SK-N-SH treated with all-trans-retinoic acid at 6 μM for 48 hours (cell line): ENCODE data around the gene SPINK4.

Experiments used
- CSDC2 ChIP-seq: fragments of 250-450 bp; sonication (Bioruptor Pico); IDR thresholded peaks from 2 replicates; pipeline ENCODE4 v1.5.0; 2020; ENCODE audit warnings: mild to moderate bottlenecking, moderate library complexity
- CSRNP3 ChIP-seq: fragments of 250-450 bp; sonication (Bioruptor Pico); IDR thresholded peaks from 2 replicates; pipeline ENCODE4 v1.5.1; 2021; ENCODE audit warnings: mild to moderate bottlenecking, moderate library complexity
- ESRRG ChIP-seq: fragments of 250-450 bp; sonication (Bioruptor Pico); IDR thresholded peaks from 2 replicates; pipeline ENCODE4 v1.6.1; 2021; ENCODE audit warnings: mild to moderate bottlenecking
- ISL1 ChIP-seq: fragments of 250-450 bp; sonication (Bioruptor Pico); IDR thresholded peaks from 2 replicates; pipeline ENCODE4 v2.1.2; 2022; ENCODE audit warnings: mild to moderate bottlenecking, moderate library complexity
- PATZ1 ChIP-seq: fragments of 250-450 bp; sonication (Bioruptor Pico); IDR thresholded peaks from 2 replicates; pipeline ENCODE4 v1.8.0; 2020; ENCODE audit warnings: mild to moderate bottlenecking, moderate library complexity, borderline replicate concordance
- POU6F1 ChIP-seq: fragments of 250-450 bp; sonication (Bioruptor Pico); IDR thresholded peaks from 2 replicates; pipeline ENCODE4 v1.8.0; 2021; ENCODE audit warnings: low read depth, mild to moderate bottlenecking, moderate library complexity, borderline replicate concordance
- PPARA ChIP-seq: fragments of 250-450 bp; sonication (Bioruptor Pico); IDR thresholded peaks from 2 replicates; pipeline ENCODE4 v1.5.0; 2020; ENCODE audit warnings: mild to moderate bottlenecking, borderline replicate concordance
- TCF4 ChIP-seq: fragments of 250-450 bp; sonication (Bioruptor Pico); IDR thresholded peaks from 2 replicates; pipeline ENCODE4 v1.8.0; 2021; ENCODE audit warnings: mild to moderate bottlenecking, moderate library complexity, borderline replicate concordance
- TOX ChIP-seq: fragments of 250-450 bp; sonication (Bioruptor Pico); IDR thresholded peaks from 2 replicates; pipeline ENCODE4 v1.8.0; 2021; ENCODE audit warnings: mild to moderate bottlenecking, moderate library complexity, borderline replicate concordance
- ZFP3 ChIP-seq: fragments of 250-450 bp; sonication (Bioruptor Pico); IDR thresholded peaks from 2 replicates; pipeline ENCODE4 v1.5.0; 2020; ENCODE audit warnings: mild to moderate bottlenecking, moderate library complexity
- ZFP30 ChIP-seq: fragments of 450-650 bp; formaldehyde crosslinking; IDR thresholded peaks from 2 replicates; pipeline ENCODE4 v1.5.0; 2022; ENCODE audit warnings: mild to moderate bottlenecking, moderate library complexity
- ZNF565 ChIP-seq: fragments of 450-650 bp; formaldehyde crosslinking; conservative IDR thresholded peaks from 2 replicates; pipeline ENCODE4 v1.5.0; 2020; ENCODE audit warnings: low read depth, mild to moderate bottlenecking, moderate library complexity
- ZNF70 ChIP-seq: fragments of 450-650 bp; formaldehyde crosslinking; IDR thresholded peaks from 2 replicates; pipeline ENCODE4 v1.5.0; 2020; ENCODE audit warnings: mild to moderate bottlenecking, moderate library complexity

GRCh38 chr9:33273972-33274328 lies 34.0 kb downstream of the SPINK4 start:
- TF ChIP-seq ISL1 (no peak), ESRRG (CRISPR knock-in tag) (no peak), PATZ1 (no peak), ZNF565 (no peak), PPARA (no peak), ZNF70 (CRISPR knock-in tag) (no peak), TOX (no peak), ZFP30 (CRISPR knock-in tag) (no peak), TCF4 (CRISPR knock-in tag) (no peak), ZFP3 (CRISPR knock-in tag) (no peak), POU6F1 (CRISPR knock-in tag) (no peak), CSRNP3 (no peak), CSDC2 (no peak)
